ENCODE measurements around the gene COL16A1. TPM values are rescaled to one million over a fixed set of nuclear protein-coding genes. Genes with fewer than 3 reads are reported as not detected.

COL16A1 gene
- total RNA-seq, 2 experiments from 2014 or later = not detected

GRCh38 chr1:31685795-31686194 is 18.0 kb downstream of the COL16A1 start:
- H3K27ac Mint-ChIP-seq = no peak overlapping the region
- H3K27me3 Mint-ChIP-seq = no peaks in the 10 kb centered on the region
- POLR2A ChIA-PET = no interaction called here
- no peaks in the 10 kb centered on the region for H3K4me1 Mint-ChIP-seq
- CTCF ChIA-PET = interaction anchor here (1.1 kb wide), 1 partner anchor 26 kb away, joined by 4 read pairs; no protein-coding TSS in a partner anchor
- no peak overlapping the region for H3K4me3 Mint-ChIP-seq
- no peaks in the 10 kb centered on the region for H3K9me3 Mint-ChIP-seq
- no peak for DNase-seq
- no peaks in the 10 kb centered on the region for H3K36me3 Mint-ChIP-seq (ENCODE audit: low read depth)

- no peak overlapping the region for H3K27ac Mint-ChIP-seq
- H3K4me1 Mint-ChIP-seq = no peaks in the 10 kb centered on the region
- no peaks in the 10 kb centered on the region for H3K9me3 Mint-ChIP-seq
- no peaks in the 10 kb centered on the region for H3K27me3 Mint-ChIP-seq
- ChIA-PET CTCF (interaction anchor here (1.8 kb wide), 1 partner anchor 21 kb away, joined by 4 read pairs; no protein-coding TSS in a partner anchor), POLR2A (no interaction called here)
- no peak for DNase-seq
- H3K36me3 Mint-ChIP-seq (ENCODE audit: low read depth) = no peaks in the 10 kb centered on the region
- H3K4me3 Mint-ChIP-seq = no peak overlapping the region
Measured at GRCh38 chr1:31683997-31684396, 19.8 kb downstream of the COL16A1 start.

GRCh38 chr1:31681415-31681814 is 22.4 kb downstream of the COL16A1 start:
- Mint-ChIP-seq H3K27me3 (no peaks in the 10 kb centered on the region), H3K4me1 (no peaks in the 10 kb centered on the region), H3K9me3 (no peaks in the 10 kb centered on the region), H3K36me3 (ENCODE audit: low read depth) (no peaks in the 10 kb centered on the region), H3K4me3 (no peak overlapping the region), H3K27ac (no peak overlapping the region)
- no peak for DNase-seq
- ChIA-PET CTCF (interaction anchor here (1.3 kb wide), 1 partner anchor 255 kb away, joined by 3 read pairs; no protein-coding TSS in a partner anchor), POLR2A (no interaction called here)

- CTCF ChIA-PET = interaction anchor here (0.7 to 1.4 kb wide), 3 partner anchors 10 to 21 kb away, joined by 3 to 4 read pairs (median 3); no protein-coding TSS in a partner anchor
- Mint-ChIP-seq H3K4me3 (no peak overlapping the region), H3K27me3 (no peaks in the 10 kb centered on the region), H3K36me3 (ENCODE audit: low read depth) (no peaks in the 10 kb centered on the region), H3K27ac (no peak overlapping the region), H3K4me1 (no peaks in the 10 kb centered on the region), H3K9me3 (no peaks in the 10 kb centered on the region)
- DNase-seq = no peak
- POLR2A ChIA-PET = interaction anchor here (0.7 kb wide), 1 partner anchor 314 kb away, joined by 3 read pairs; no protein-coding TSS in a partner anchor
Measured at GRCh38 chr1:31679676-31680230, 24.1 kb downstream of the COL16A1 start.

GRCh38 chr1:31679091-31679490 is 24.7 kb downstream of the COL16A1 start:
- Mint-ChIP-seq H3K27ac (no peak overlapping the region), H3K27me3 (no peaks in the 10 kb centered on the region), H3K36me3 (ENCODE audit: low read depth) (no peaks in the 10 kb centered on the region), H3K9me3 (no peaks in the 10 kb centered on the region), H3K4me1 (no peaks in the 10 kb centered on the region), H3K4me3 (no peak overlapping the region)
- no peak for DNase-seq
- ChIA-PET CTCF (interaction anchor here (0.7 to 1.4 kb wide), 3 partner anchors 9 to 22 kb away, joined by 3 to 4 read pairs (median 3); no protein-coding TSS in a partner anchor), POLR2A (interaction anchor here (0.7 kb wide), 1 partner anchor 315 kb away, joined by 3 read pairs; no protein-coding TSS in a partner anchor)

DNA sequence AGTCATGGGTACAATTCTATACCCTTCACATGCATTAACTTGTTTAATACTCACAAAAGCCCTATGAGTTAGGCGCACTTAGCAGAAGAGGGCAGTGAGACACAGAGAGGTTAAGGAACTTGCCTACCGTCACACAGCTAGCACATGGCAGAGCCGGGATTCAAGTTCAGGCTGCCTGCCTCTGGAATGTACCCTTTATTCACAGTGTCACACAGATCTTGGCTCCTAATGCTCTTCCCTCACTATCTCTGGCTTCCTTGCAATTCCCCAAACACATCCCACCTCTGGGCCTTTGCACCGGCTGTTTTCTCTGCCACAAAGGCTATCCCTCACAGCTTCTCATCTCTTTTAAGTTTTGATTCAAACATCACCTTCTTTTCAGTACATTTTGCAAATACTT is 25.1 kb downstream of the COL16A1 start:
- H3K36me3 Mint-ChIP-seq (ENCODE audit: low read depth) = no peaks in the 10 kb centered on the region
- no peak overlapping the region for H3K4me3 Mint-ChIP-seq
- ChIA-PET CTCF (interaction anchor here (0.7 to 1.4 kb wide), 4 partner anchors 9 to 24 kb away, joined by 3 to 4 read pairs (median 4); no protein-coding TSS in a partner anchor), POLR2A (no interaction called here)
- no peaks in the 10 kb centered on the region for H3K4me1 Mint-ChIP-seq
- no peak overlapping the region for H3K27ac Mint-ChIP-seq
- H3K27me3 Mint-ChIP-seq = no peaks in the 10 kb centered on the region
- no peak for DNase-seq
- H3K9me3 Mint-ChIP-seq = no peaks in the 10 kb centered on the region

GRCh38 chr1:31677949-31678348 is 25.9 kb downstream of the COL16A1 start:
- POLR2A ChIA-PET = no interaction called here
- no peak overlapping the region for H3K27ac Mint-ChIP-seq
- H3K27me3 Mint-ChIP-seq = no peaks in the 10 kb centered on the region
- CTCF ChIA-PET = interaction anchor here (1.0 kb wide), 1 partner anchor 24 kb away, joined by 4 read pairs; no protein-coding TSS in a partner anchor
- H3K4me1 Mint-ChIP-seq = no peaks in the 10 kb centered on the region
- DNase-seq = no peak
- H3K4me3 Mint-ChIP-seq = no peak overlapping the region
- H3K36me3 Mint-ChIP-seq (ENCODE audit: low read depth) = no peaks in the 10 kb centered on the region
- H3K9me3 Mint-ChIP-seq = no peaks in the 10 kb centered on the region

DNA sequence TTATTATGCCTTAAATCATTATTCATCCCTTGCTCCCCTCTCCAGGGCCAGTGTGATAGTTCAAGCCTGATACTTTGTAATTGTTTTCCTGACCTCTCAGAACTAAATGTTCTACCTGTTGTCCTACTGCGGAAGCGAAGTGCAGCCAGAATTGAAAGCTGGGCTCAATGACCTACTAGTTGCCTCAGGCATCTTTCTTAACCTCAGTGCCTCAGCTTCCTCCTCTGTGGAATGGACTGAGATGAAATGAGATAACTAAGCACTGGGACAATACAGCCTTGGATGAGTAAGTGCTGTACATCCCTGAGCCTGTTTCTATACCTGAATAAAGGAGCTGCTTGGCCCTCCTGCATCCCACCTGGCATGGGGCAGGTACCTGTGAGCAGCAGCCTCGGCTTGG is 26.4 kb downstream of the COL16A1 start:
- H3K4me1 Mint-ChIP-seq = no peaks in the 10 kb centered on the region
- H3K36me3 Mint-ChIP-seq (ENCODE audit: low read depth) = no peaks in the 10 kb centered on the region
- H3K27ac Mint-ChIP-seq = no peak overlapping the region
- H3K9me3 Mint-ChIP-seq = no peaks in the 10 kb centered on the region
- H3K4me3 Mint-ChIP-seq = no peak overlapping the region
- no peak for DNase-seq
- POLR2A ChIA-PET = no interaction called here
- H3K27me3 Mint-ChIP-seq = no peaks in the 10 kb centered on the region
- CTCF ChIA-PET = no interaction called here

- H3K27ac Mint-ChIP-seq = no peak overlapping the region
Measured at GRCh38 chr1:31675756-31676155, 28.1 kb downstream of the COL16A1 start.

DNA sequence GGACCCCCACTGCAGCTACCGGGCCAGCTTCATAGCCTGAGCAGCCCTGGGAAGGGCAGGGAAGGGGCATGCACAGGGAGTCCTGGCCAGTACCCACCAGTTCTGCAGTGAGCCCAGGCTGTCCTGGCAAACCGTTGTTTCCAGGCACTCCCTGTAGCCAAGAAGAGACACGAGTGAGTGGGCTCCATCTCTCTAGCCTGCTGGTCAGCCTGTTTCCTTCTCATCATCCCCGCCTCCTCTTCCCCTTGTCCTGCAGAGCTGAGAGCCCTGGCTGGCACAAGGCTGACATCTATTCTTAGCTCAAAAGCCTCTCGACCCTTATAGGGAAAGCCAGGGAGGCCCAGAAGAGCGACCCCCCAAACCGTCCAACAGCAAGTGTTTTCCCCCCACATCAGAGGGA is 28.7 kb downstream of the COL16A1 start:
- Mint-ChIP-seq H3K36me3 (ENCODE audit: low read depth) (no peaks in the 10 kb centered on the region), H3K9me3 (no peaks in the 10 kb centered on the region), H3K27ac (no peak overlapping the region), H3K4me1 (peaks cover 2% of the 10 kb centered on the region), H3K27me3 (peaks cover 9% of the 10 kb centered on the region), H3K4me3 (no peak overlapping the region)
- POLR2A ChIA-PET = no interaction called here
- CTCF ChIA-PET = interaction anchor here (0.5 to 0.7 kb wide), 2 partner anchors 15 to 29 kb away, joined by 3 read pairs; partner anchors contain the start of gene COL16A1
- no peak for DNase-seq

More at GRCh38 chr1:31675756-31676155, 28.1 kb downstream of the COL16A1 start:
- H3K36me3 Mint-ChIP-seq (ENCODE audit: low read depth) = no peaks in the 10 kb centered on the region
- ChIA-PET POLR2A (no interaction called here), CTCF (no interaction called here)
- no peak for DNase-seq
- H3K4me1 Mint-ChIP-seq = no peaks in the 10 kb centered on the region
- H3K9me3 Mint-ChIP-seq = no peaks in the 10 kb centered on the region
- H3K4me3 Mint-ChIP-seq = no peak overlapping the region
- peaks cover 4% of the 10 kb centered on the region for H3K27me3 Mint-ChIP-seq

DNA sequence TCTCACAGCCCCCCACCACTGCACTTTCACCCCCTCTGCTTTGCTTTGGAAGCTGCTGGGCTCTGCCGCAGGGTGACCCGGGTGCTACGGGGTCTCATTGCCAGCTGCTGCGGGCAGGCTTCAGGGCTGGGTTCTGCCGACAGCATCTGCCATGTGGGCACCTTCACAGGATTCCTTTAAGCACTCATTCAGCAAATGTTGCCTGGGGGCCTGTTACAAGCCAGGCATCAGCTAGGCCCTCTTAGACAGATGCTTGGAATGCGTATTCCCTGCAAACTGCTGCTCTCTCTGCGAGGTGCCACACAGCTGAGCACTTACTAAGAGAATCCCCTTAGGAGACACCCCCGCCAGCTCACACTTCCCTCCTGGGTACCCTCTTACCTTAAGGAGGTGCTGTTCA is 29.2 kb downstream of the COL16A1 start:
- no peak for DNase-seq
- Mint-ChIP-seq H3K9me3 (no peaks in the 10 kb centered on the region), H3K27ac (no peak overlapping the region), H3K4me1 (peaks cover 3% of the 10 kb centered on the region), H3K4me3 (no peak overlapping the region), H3K27me3 (peaks cover 14% of the 10 kb centered on the region), H3K36me3 (ENCODE audit: low read depth) (no peaks in the 10 kb centered on the region)
- ChIA-PET CTCF (interaction anchor here (0.5 to 0.7 kb wide), 2 partner anchors 15 to 30 kb away, joined by 3 read pairs; partner anchors contain the start of gene COL16A1), POLR2A (no interaction called here)

- H3K9me3 Mint-ChIP-seq = no peaks in the 10 kb centered on the region
- no peak for DNase-seq
- peaks cover 18% of the 10 kb centered on the region for H3K27me3 Mint-ChIP-seq
- H3K4me3 Mint-ChIP-seq = no peak overlapping the region
- peaks cover 5% of the 10 kb centered on the region for H3K4me1 Mint-ChIP-seq
- no peaks in the 10 kb centered on the region for H3K36me3 Mint-ChIP-seq (ENCODE audit: low read depth)
- POLR2A ChIA-PET = no interaction called here
- no peak overlapping the region for H3K27ac Mint-ChIP-seq
- CTCF ChIA-PET = no interaction called here
Measured at GRCh38 chr1:31673433-31673832, 30.4 kb downstream of the COL16A1 start.

DNA sequence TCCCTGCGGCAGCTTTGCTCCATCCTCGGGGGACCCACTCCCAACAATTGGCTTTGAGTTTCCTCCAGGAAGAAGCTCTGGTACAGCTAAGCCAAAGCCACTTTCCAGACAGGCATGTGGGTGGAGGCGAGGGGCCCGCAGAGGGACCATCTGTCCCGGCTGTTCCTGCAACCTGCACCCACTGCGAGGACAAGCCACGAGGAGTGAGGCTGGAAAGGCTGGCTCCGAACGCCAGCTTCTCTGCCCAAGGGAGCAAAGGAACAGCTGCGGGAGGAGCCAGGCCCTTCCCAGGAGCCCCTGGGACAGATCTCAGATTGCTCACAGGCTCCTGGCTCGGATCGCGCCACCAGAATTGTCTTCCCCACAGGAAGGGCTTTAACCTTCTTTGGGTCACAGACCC is 30.8 kb downstream of the COL16A1 start:
- H3K36me3 Mint-ChIP-seq (ENCODE audit: low read depth) = no peaks in the 10 kb centered on the region

More for the DNA sequence above, 30.8 kb downstream of the COL16A1 start:
- POLR2A ChIA-PET = no interaction called here
- CTCF ChIA-PET = interaction anchor here (1.5 kb wide), 1 partner anchor 39 kb away, joined by 4 read pairs; no protein-coding TSS in a partner anchor
- Mint-ChIP-seq H3K9me3 (no peaks in the 10 kb centered on the region), H3K4me1 (peaks cover 5% of the 10 kb centered on the region), H3K27ac (no peak overlapping the region), H3K4me3 (no peak overlapping the region), H3K27me3 (peaks cover 18% of the 10 kb centered on the region)
- DNase-seq = no peak

All from activated CD4-positive, alpha-beta T cell treated with anti-CD3 and anti-CD28 coated beads, Interleukin-2, amount 10 ng/mL, durations not matched to agents 7 days and 5 days (primary cell).